RPMI7951 (cell line): Measurements from ENCODE around the gene DNMBP. TPM values are rescaled to one million over a fixed set of nuclear protein-coding genes. Genes with fewer than 3 reads are reported as not detected.
"Not testable (repeated sequence)": the region's sequence is repeated elsewhere in the genome, so short reads cannot be mapped to it uniquely, and the experiment has no call there.

Experiments used
- DNase-seq: peaks from one replicate; pipeline ENCODE4 v3.0.0-alpha.2; 2012; ENCODE audit warnings: low read depth
- total RNA-seq: library from RNA; depleted of rRNA; stranded (reverse); fragments of >200 nt; shearing (Covaris generic); gene quantifications from 2 replicates; pipeline ENCODE4 v1.2.3, GENCODE V29; 2014

Gene DNMBP
- total RNA-seq, 1 experiment from 2014 or later = 7.2 TPM

DNA sequence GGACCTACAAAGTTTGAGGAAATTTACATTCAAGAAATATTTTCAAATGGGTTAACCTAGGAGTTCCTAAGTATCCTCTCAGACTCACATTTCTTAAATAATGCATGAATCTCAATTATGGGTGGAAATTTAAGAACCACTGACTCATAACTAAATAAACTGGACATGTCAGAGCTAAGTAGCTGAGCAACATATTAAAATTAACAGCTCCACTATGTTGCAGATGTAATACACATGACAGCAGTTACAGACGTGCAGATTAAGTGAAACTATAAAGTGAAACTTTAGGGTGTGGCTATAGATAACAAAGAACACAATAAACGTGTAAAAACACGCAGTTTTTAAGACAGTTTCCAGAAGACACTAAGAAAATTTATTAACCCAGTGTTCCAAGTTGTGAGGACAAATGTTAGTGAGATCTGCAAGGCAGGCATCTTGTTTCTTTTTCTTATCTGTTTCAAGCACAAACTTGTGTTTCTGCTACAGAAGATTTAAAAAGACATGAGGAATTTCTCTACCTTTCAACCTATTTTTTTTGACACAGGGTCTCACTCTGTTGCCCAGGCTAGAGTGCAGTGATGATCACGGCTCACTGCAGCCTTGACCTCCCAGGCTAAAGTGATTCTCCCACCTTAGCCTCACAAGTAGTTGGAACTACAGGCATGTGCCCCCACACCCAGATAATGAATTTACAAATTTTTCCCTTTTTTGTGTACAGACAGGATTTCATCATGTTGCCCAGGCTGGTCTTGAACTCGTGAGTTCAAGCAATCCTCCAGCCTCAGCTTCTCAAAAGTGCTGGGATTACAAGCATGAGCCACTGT is 25.3 kb downstream of the DNMBP start:
- DNase-seq = no peak

DNA sequence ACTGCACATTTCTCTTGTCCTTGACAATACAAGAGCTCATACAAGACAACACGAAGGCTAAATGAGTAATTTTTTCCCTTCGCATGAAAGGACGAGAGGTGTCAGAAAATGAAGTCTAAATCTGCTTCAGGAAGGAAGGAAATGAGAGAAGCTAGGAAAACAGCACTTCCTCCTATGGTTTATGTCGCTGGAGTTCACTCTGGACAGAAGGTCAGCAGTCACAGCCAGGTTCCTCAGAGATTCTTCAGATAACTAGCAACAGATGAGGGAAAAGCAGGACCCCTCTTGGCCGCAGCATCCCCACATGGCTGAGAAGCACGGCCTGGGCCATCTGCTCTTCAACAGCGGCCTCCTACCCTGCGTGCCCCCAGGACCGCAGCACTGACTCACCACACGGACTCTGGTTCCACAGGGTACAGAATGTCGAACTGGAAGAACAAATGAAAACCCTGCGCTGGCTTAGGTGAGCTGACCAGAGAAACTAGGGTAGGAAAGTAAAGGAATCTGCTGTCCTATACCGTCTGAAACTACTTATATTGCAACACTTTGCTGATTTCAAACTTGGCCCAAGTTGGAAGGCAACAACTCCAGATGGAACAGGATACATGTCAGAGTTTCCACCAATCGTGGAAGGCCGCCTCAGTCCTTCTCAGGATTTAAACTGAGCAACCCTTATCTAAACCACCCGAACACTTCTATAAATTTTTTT is 26.3 kb downstream of the DNMBP start:
- no peak for DNase-seq

DNA sequence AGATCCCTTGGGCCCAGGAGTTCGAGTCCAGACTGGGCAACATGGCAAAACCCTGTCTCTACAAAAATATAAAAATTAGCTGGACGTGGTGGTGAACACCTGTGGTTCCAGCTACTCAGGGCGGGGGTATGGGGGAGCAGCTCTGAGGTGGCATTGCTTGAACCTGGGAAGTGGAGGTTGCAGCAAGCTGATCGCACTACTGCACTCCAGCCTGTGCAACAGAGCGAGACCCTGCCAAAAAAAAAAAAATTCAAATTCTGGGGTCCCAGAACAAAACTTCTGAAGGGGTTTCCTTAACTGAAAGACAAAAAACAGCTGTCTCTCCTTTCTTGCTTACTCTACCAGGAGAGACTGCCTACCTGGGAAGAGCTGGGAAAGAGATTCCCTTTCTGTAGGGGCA is 27.0 kb downstream of the DNMBP start:
- no peak for DNase-seq

DNA sequence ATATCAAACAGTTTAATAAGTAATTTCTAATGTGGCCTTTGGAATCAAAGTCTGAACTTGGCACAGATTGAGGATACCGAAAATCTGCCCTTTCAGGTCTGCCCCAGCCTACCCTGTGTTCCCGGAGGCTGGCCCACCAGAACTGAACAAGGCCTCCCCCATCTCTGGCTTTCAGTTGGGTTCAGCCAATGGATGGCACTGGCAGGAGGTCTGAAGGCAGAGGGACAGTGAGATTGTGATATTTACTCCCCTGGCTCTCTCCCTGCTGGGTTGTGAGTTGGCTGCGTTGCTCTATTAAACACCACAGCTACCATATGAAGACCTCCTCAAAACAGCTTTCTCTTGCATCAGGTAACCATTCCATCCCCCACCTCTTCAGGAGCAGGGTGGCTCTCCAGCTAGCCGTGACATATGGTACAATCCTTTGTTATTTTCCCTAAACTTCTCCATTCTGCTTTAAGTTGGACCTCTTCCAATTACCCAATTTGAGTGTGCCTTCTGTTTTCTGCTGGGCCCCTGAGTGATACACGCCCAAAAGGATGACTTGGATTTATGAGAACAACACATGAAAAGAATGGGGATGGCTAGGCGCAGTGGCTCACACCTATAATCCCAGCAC is 28.1 kb downstream of the DNMBP start:
- DNase-seq = no peak

DNA sequence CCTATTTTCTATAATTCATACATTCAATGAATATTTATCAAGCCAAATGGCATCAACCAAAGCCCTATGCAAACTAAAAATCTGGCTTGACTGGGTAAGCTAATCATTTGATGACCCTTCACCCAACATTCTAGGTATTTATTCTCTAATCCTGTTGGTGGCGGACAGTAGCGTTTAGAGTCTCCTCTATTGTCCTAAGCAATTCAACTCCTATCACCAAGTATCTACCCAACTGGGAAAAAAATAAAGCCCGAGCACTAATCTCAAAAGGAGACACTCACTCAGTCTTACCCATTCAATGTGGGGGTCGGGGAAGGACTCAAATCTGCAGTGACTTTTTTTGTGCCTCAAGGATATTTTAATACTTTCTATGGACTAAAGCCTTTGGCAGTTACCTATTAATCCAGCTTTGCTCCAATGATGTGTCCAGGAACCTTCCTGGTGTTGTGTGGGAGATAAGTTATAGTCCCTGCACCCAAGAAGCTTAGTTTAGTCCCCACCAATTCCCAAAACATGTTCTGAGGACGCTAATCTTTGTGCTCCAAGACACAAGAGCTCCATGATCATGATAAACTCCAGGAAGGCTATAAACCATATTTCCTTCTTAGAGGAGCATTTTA is 30.6 kb downstream of the DNMBP start:
- DNase-seq = no peak

DNA sequence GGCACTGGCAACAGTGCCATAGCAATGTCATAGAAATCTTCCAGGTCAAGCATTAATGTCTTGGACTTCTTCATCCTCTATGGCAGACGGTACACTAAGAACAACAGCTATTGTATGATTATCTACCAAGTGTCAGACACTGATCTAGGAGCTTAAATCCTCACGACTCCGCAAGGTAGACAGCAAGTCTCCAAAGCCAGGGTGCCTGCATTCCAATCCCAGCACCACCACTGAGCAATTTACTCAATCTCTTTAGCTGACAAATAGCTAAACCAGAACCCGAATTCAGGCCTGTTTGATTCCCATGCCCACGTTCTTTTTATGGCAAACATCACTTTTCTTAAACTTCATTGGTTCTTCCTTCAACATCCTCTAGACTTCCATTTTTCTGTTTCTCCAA is 31.8 kb downstream of the DNMBP start:
- no peak for DNase-seq

DNA sequence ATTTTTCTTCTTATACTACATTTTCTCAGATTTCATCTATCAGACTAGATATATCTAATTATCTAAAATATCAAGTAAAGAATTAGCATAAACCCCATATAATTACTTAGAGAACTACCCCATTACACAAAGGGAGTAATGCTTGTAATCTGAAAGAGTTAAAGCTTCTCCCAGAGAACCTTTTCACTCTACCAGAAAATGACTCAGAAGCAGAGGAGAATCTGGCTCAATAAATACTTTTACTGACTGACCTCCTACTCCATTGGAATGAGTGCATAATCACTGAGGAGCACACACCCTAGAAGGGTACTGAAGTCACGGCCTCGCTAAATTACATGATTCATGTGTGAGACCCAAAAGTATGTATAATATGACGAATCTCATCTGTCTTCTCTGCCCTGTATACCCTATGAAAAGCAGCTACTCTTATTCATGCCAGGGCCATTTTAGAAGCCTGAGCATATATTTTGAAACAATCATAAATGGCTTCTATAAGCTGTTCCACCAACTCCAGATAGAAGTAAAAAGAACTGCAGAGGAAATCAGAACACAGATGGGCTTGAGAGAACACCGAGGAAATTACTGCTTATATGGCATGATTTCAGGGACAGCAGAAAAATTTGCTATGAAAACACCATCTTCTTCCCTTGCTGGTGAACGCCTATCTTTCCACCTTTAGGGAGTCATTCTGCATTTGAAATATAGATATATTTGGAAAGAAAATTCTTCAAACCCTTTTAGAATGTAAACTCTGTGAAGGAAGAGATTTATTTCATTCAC is 32.7 kb downstream of the DNMBP start:
- DNase-seq = peak; percentile 91

DNA sequence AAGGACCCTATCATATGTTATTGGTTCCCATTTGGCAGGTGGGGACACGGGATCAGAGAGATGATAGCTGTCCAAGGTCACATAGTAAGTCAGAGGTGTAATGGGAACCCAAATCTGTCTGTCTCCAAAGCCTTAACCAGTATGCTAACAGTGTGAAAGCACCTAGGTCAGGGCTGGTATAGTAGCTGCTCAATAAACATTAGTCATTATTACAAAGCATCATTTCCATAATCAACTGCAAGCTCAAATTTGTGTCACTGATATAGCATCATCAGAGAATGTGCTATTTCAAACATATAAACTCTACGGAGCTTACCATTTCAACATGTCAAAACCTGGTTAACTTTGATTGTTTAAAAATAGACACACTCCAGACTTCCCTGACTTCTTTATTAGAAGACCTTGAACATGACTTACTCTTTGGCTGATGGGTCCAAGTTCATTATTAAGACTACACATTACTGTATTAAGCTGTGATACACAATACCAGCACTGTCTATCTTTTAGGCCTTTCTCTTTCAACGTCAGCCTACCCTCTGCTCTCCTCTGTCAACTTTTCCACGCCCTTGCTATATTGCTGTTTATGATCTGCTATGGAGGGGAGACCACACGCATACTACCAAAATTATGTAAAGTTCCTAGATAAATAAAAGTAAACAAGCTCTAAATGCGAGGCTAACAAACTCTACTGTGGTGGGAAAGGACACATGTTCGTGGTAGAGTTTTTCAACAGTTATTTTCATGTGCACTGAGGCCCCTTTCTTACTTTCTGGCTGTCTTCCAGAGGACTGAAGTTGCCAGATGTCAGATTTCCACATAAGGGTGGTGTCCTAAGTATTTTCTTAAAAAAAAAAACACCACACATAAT is 33.6 kb downstream of the DNMBP start:
- peak; percentile 83 for DNase-seq

DNA sequence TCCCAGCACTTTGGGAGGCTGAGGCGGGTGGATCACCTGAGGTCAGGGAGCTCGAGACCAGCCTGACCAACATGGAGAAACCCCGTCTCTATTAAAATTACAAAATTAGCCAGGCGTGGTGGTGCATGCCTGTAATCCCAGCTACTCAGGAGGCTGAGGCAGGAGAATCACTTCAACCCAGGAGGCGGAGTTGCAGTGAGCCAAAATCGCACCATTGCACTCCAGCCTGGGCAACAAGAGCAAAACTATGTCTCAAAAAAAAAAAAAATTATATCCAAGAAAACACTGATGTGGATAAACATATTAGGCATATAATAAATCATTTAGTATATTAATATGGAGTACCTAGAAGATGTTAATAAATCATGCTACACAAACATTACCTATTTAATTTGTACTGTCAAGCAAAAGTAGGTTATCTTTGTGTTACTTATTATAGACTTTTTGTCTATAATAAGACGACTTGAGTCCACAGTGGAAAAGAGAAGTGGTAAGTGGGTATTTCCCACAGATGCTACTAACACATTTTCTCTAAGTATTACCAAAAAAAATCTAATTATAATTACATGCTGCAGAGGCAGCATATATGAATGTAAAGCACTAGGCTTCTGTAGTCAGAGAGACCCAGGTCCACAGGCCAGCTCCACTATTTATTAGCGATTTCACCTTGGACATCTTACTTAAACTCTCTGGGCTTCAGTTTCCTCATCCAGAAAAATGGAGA is 34.5 kb downstream of the DNMBP start:
- no peak for DNase-seq

DNA sequence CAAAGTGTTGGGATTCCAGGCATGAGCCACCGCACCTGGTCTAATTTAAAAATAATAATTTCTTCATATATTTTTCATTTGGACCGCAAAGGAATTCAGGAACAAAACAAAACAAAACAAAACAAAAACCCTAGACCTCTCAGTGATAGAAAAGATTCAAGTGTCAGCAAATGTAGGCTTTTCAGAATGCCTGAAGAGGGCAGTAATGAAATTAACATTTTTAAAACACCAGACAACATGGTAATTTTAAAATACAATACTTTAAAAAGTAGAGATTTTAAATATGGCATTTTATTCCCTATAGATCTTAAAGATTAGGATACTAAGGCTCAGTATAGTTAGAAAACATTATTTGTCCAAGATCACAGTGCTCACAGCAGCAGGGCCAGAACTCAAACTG is 36.6 kb downstream of the DNMBP start:
- DNase-seq = no peak

DNA sequence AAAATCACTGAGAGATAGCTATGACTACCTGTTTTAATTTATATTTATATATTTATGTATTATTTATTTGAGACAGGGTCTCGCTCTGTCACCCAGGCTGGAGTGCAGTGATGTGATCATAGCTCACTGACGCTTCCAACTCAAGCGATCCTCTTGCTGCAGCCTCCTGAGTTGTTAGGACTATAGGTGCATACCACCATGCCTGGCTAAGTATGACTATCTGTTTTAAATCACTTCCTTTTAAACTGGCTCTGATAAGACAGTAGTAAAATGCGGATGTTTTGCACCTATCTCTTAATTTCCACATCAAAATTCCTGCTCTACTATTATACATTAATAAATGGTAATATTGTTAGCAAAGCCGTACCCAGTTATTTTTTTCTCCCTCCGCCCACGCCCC is 41.8 kb downstream of the DNMBP start:
- DNase-seq = no peak

DNA sequence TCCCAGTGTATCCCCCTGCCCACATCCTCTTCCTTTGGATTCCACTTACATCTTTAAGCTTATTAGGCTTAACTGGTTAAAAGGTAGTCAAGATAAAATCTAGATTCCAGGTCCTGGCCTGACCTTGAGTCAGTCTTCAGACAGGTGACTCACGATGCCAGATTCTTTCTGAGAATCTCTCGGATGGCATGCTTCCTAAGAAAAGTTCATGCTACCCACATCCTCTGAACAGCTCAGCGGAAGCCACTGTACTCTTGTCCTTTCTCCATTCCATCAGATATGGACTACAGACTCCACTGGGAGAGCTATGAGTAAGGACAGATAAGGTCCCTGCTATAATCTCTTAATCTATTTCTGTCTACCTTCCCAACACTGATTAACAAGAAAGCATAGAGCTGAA is 43.4 kb downstream of the DNMBP start:
- DNase-seq = peak; percentile 98

DNA sequence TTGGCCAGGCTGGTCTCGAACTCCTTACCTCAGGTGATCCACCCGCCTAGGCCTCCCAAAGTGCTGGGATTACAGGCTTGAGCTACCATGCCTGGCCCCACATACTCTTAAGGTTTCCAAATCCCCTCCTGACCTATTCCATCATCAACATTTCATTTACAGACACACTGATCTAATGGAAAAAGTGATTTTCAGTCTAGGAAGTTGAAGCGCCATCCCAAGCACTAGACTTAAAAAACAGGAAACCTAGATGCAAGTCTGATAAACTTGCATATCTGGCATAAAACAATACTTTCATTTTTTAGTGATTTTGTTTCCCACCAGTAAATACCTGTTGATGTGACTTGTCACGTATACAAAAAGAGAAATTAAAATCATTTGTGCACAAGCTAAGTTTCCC is 44.0 kb downstream of the DNMBP start:
- DNase-seq = no peak

DNA sequence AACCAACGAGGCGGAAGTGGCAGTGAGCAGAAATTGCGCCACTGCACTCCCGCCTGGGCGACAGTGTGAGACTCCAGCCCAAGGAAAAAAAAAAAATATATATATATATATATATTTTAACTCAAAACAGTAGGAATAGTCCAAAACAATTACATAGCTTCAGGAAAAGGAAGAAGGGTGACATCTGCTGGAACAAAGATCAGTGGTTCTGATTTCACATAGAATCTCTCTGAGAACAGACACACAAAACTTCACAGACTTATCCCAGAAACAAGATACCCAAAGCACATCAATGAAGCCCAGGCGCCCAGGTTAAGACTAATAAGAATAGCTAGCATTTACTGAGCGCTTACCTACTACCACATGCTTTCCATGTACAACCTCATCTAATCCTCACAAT is 45.0 kb downstream of the DNMBP start:
- DNase-seq = peak; percentile 32

DNA sequence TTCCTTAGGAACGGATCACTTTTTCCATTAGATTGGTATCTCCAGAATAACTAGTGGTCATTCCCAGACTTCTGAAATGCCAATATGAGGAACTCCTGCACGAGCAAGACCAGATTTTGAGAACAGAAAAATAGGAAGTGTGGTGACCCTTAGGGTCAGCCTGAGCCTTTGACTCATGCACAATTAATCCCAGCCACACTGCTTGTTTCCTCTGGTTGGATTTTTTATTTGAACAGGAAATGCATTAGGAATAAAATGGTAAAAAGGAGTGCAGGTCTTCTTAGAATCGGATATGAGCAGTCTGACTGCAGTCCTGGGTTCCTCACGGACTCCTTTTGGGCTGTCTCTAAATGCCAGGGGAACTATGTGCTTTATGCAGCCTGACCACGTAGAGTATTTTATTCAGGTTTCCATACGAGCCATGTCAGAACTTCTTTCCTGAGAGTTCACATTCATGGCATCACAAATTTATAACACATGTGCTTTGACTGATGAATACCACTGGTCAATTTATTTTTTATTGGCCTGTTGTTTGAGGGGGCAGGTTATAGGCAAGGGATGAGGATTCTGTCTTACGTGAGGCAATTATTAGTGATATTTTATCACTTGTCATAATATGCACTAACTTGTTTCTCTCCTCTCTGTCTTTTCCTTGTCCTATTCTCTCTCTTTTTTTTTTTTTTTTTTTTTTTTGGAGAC is 46.1 kb downstream of the DNMBP start:
- peak; percentile 44 for DNase-seq

DNA sequence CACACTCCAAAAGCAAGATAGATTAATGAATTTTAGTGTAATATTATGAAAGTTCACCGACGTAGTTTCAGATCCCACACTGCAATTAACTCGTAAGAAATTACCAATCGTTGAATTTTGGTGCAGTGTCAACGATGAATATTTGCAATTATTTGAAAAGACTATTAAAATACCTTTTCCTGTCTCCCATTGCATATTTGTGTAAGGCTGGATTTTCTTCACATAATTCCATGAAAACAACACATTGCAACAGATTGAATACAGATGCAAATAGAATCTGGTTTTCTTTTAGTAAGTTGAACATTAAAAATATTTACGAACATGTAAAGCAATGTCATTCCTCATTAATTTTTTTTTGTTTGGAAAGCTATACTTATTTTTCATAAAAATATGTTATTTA is 50.9 kb downstream of the DNMBP start:
- no peak for DNase-seq

DNA sequence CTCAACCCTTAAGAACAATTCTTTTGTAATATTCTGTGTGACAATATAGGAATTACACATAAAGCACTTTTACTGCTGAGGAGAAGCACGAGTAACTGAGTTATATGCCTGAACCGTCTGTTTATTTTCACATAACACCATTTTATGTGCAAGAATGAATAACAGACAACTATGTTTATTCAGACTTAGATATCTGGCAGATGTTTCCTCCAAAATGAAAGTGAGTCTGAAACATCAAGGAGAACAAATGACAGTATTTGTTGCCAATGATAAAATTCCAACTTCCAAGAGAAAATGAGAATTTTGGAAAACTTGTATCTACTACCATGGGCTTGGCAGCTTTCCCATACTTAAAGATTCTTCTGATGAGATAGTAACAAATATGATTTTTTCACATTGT is 51.4 kb downstream of the DNMBP start:
- DNase-seq = no peak

DNA sequence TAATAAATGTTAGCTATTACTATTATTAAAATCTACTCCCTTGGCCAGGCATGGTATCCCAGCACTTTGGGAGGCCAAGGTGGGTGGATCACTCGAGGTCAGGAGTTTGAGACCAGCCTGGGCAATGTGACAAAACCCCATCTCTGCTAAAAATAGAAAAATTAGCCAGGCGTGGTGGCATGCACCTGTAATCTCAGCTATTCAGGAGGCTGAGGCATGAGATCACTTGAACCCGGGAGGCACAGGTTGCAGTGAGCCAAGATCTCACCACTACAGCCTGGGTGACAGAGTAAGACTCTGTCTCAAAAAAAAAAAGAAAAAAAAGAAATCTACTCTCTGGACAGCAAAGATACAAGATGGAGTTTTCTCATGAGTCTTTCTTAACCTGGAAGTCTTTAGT is 56.2 kb downstream of the DNMBP start:
- not testable (repeated sequence) for DNase-seq

DNA sequence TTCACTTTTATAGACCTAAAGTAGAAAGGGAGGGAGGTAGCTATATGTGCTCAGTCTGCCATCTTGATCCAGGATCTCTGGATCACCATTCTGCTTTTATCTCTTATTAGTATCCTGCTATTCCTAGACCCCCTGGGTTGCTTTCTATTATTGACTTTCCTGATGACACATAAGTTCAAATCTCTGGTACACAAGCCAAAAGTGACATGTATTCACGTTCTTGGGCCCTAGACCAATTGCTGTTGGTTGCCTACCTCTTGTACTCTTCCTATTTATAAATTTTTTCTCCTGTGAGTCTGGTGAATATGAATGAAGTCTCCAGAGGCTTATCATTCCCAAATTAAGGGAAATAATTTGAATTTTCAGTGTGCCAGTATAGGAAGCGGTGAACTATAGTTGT is 56.9 kb downstream of the DNMBP start:
- no peak for DNase-seq
